HG03521 (cell line): ENCODE results near the gene GH2.
"Not testable (repeated sequence)": the region's sequence is repeated elsewhere in the genome, so short reads cannot be mapped to it uniquely, and the experiment has no call there.

Experiments
- ATAC-seq: cut with Tn5 transposase; IDR thresholded peaks from one replicate; pipeline ENCODE4 v1.9.1; 2021; ENCODE audit warnings: mild to moderate bottlenecking, moderate library complexity; ENCODE audit not compliant: unreplicated experiment

GH2 gene

DNA sequence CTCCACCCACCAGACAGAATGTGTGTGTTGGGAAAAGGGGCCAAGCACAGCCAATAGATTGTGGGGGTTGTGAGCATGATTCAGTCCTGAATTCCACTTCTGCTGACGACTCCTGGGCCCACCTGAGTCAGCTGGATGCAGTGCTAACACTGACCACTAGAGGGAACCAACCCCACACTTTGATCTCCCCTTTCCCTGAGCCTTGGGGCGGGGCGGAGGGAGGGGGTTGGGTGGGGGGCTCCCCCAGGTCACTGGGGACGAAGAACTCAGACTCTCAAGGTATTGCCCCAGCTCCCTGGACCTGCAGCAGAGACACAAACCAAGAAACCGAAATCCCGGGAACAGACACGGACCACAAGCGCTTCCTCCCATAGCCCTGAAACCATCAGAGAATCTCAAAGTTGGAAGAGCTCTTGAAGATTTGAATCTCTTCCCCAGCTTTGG is 29.9 kb upstream of the GH2 start:
- ATAC-seq, result no peak

DNA sequence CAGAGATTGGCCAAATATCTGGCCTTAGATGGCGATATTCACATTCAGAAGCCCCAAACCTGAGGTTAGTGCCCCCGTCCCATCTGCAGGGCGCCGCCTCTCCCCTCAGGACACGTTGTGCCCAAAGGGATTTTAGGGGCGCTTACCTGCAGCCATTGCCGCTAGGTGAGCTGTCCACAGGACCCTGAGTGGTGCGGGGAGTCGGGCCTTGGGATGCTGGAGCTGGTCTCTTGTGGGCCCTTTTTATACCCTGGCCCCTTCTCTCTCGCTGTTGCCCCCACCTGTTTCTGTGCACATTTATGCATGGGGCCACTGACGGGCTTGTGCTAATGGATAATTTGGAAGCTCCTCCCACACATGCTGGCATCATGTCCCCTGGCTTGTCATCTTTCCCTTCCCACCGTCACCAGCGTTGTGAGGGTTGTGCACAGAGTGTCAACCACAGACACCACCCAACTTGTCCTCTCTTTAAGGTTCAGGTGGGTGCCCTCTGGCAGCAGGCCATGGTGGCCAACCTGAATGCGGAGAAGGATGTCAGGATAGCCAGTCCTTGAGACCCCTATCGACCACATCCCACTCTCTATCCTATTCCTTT is 29.4 kb upstream of the GH2 start, which contains the start of gene CSHL1:
CSHL1 (minus strand) TSS at position 218 of the 595 bp plus-strand sequence; CDS start at position 156, 62 bp downstream.
- ATAC-seq, result no peak

- ATAC-seq, result no peak
Measured at GRCh38 chr17:63910096-63910495, 28.4 kb upstream of the GH2 start.

GRCh38 chr17:63909586-63909985 is 27.8 kb upstream of the GH2 start:
- not testable (repeated sequence) for ATAC-seq

DNA sequence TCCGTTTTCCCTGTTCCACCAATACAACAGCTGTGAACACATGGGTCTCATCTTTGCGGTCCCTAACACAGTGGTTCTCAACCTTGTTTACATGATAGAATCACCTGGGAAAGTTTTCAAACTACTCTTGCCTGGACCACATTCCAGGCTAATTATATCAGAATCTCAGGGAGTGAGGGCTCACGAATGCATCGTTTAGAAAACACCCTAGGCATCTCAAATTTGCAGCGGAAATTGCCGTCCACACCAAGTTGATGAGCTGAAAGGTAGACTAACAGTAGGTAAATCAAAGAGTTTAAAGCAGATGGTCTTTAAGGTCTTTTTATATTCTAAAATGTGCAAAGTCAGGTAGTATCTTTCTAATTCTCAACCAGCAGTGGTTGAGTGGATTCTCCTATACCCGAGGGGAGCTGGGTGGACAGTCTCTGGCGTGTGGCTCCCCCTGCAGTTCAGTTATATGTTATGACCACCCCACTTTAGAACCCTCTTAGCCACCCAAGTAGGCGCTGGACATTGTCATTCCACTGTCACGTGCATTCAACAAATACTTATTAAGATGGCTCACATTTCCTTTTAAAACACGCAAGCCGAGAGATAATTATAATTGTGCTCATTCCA is 25.5 kb upstream of the GH2 start:
- ATAC-seq, result not testable (repeated sequence)

GRCh38 chr17:63904796-63905195 is 23.1 kb upstream of the GH2 start:
- not testable (repeated sequence) for ATAC-seq

DNA sequence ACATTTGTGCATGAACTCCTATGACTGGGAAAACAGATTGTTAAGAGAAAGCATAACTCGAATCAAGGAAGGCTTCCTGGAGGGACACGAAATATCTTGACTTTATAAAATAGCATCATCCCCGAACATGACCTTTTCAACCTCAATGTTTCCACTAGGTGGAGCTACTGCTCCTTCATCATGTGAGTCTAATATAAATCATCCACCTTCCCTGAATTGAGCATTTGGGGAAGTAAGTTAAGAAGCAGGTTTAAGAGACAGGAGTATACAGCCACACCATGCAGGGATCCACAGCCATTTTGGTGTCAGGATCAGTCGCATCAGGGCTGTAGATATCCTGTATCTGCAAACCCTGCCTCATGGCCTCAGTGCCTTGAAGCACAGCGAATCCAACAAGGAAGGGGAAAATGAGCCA is 22.1 kb upstream of the GH2 start:
- not testable (repeated sequence) for ATAC-seq

GRCh38 chr17:63901971-63902370 is 20.2 kb upstream of the GH2 start:
- not testable (repeated sequence) for ATAC-seq

- ATAC-seq, result not testable (repeated sequence)
Measured at GRCh38 chr17:63898899-63899798, 17.4 kb upstream of the GH2 start.

DNA sequence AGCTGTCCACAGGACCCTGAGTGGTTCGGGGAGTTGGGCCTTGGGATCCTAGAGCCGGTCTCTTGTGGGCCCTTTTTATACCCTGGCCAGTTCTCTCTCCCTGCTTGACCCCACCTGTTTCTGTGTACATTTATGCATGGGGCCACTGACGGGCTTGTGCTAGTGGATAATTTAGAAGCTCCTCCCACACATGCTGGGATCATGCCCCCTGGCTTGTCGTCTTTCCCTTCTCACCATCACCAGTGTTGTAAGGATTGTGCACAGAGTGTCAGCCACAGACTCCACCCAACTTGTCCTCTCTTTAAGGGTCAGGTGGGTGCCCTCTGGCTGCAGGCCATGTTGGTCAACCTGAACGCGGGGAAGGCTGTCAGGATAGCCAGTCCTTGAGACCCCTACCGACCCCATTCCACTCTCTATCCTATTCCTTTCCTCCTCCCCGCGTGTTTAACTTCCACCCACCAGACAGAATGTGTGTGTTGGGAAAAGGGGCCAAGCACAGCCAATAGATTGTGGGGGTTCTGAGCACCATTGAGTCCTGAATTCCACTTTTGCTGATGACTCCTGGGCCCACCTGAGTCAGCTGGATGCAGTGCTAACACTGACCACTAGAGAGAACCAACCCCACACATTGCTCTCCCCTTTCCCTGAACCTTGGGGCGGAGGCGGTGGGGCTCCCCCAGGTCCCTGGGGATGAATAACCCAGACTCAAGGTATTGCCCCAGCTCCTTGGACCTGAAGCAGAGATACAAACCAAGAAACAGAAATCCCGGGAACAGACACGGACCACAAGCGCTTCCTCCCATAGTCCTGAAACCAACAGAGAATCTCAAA is 15.0 kb upstream of the GH2 start, which contains the start of gene CSH1:
CSH1 (minus strand) TSS at position 51 of the 831 bp plus-strand sequence. CDS start 63 bp downstream, outside the sequence.
- ATAC-seq, result not testable (repeated sequence)

DNA sequence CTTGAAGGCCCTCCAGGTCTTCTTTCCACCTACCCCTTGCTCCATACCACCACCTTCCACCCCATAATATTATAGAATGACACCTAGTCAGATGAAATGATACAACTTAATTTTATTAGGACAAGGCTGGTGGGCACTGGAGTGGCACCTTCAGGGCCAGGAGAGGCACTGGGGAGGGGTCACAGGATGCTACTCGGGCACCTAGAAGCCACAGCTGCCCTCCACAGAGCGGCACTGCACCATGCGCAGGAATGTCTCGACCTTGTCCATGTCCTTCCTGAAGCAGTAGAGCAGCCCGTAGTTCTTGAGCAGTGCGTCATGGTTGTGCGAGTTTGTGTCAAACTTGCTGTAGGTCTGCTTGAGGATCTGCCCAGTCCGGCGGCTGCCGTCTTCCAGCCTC is 13.1 kb upstream of the GH2 start:
- not testable (repeated sequence) for ATAC-seq

DNA sequence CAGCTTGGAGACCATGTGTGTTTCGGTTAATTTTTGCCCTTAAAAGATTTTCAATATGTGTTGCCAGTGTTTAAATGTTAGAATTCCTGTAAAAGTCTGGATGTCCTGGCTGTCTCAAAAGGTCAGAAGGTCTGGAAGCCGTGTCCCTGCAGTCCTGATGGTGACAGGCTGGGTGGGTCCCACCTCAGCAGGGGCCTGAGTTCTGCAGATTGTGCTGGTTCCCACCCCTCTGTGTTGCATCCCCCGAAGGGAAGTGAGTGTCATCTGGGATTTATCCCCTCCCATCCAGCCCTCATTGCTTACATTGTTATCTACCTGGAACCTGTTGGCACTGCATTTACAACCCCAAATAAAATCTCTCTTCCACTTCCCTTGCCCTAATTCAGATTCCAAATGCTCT is 12.3 kb upstream of the GH2 start:
- ATAC-seq, result not testable (repeated sequence)

DNA sequence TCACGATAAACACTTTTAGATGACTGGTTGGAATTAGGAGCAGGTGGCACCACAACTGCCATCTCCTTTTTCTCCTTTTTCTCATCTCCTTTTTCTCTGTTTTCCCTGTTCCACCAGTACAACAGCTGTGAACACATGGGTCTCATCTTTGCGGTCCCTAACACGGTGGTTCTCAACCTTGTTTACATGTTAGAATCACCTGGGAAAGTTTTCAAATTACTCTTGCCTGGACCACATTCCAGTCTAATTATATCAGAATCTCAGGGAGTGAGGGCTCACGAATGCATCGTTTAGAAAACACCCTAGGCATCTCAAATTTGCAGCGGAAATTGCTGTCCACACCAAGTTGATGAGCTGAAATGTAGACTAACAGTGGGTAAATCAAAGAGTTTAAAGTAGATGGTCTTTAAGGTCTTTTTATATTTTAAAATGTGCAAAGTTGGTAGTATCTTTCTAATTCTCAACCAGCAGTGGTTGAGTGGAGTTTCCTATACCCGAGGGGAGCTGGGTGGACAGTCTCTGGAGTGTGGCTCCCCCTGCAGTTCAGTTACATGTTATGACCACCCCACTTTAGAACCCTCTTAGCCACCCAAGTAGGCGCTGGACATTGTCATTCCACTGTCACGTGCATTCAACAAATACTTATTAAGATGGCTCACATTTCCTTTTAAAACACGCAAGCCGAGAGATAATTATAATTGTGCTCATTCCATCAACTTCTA is 10.7 kb upstream of the GH2 start:
- not testable (repeated sequence) for ATAC-seq

GRCh38 chr17:63889026-63889848 is 7.5 kb upstream of the GH2 start:
- ATAC-seq, result not testable (repeated sequence)

DNA sequence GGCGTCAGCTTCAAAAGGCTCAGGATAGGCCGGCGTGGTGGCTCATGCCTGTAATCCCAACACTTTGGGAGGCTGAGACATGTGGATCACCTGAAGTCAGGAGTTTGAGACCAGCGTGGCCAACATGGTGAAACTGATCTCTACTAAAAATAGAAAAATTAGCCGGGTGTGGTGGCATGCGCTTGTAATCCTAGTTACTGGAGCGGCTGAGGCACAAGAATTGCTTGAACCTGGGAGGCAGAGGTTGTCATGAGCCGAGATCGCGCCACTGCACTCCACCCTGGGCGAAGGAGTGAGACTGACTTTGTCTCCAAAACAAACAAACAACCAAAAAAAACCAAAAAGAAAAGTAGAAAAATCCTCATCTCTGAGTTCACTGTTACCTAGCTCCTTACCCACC is 3.4 kb upstream of the GH2 start:
- not testable (repeated sequence) for ATAC-seq

DNA sequence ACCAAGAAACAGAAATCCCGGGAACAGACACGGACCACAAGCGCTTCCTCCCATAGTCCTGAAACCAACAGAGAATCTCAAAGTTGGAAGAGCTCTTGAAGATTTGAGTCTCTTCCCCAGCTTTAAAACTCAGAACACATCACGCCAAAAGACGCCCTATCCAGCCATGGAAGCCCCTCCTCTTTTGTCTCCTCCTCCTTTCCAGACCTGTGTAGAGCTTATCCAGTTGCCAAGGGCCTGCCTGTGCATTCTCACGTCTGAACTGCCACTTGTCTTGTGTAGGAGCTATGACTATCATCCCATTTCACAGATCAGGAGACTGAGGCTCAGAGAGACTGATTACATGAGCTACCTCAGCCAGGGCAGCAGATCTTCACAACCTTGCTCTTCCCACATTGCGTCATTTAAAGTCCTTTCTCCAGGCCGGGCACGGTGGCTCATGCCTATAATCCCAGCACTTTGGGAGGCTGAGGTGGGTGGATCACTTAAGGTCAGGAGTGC is 932 bp upstream of the GH2 start:
- not testable (repeated sequence) for ATAC-seq

DNA sequence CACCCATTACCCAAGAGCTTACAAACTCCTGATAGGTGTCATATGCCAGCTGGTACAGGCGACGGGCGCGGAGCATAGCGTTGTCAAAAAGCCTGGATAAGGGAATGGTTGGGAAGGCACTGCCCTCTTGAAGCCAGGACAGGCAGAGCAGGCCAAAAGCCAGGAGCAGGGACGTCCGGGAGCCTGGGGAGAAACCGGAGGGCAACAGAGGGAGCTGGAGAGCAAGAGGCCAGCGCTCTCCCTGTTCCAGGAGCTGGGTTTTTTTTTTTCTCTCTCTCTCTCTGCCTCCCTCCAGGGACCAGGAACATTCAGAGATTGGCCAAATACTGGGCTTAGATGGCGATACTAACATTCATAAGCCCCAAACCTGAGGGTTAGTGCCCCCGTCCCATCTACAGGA is 407 bp downstream of the GH2 start:
- ATAC-seq, result not testable (repeated sequence)

DNA sequence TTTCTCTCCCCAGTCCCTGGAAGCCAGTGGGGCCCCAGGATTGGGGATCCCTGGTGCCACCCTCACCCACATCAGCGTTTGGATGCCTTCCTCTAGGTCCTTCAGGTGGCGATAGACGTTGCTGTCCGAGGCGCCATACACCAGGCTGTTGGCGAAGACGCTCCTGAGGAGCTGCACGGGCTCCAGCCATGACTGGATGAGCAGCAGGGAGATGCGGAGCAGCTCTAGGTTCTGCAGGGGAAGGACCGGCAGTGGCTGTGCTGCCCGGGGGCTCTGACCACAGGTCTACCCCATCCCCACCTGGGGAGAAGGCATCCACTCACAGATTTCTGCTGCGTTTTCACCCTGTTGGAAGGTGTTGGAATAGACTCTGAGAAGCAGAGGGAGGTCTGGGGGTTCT is 1.0 kb downstream of the GH2 start:
- no peak for ATAC-seq

DNA sequence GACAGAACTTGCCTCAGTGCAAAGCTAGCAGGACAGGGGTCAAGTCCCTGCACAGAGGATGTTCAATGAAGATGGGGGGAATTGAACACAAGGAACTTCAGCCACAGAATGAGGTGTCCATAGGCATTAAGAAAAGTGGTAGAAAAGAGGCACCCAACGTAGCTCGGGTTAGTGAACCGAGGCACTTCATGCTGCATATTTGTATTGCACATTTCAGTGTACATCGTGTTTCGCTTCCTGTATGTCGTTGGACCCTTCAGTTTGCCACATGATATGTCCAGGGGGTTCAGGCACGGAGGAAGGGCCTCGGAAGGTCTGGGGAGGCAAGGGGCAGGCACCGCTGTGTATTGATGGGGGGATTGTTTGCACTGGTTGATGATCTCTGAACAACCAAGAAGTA is 3.3 kb downstream of the GH2 start:
- not testable (repeated sequence) for ATAC-seq
